Activated CD4-positive, CD25-positive, alpha-beta regulatory T cell treated with anti-CD3 and anti-CD28 coated beads, Interleukin-2, amount 50 U/mL, for 24 hours (primary cell): ENCODE measurements around the gene ZNF101.
"Not testable (repeated sequence)": the region's sequence is repeated elsewhere in the genome, so short reads cannot be mapped to it uniquely, and the experiment has no call there.

ENCODE experiments used
- ATAC-seq, 2 donors: fragments of 150-1000 bp; cut with Tn5 transposase; one replicate each; pipeline ENCODE4 v1.10.0; 2021; ENCODE audit warnings: mild to moderate bottlenecking in 1 of 2, moderate library complexity in 1 of 2

ZNF101 gene

GRCh38 chr19:19661675-19662251, 6.9 kb upstream of the ZNF101 start:
- ATAC-seq: peak; percentile 26 to 39

- no peak for ATAC-seq
Measured at GRCh38 chr19:19662344-19662743, 6.3 kb upstream of the ZNF101 start.

GRCh38 chr19:19662871-19663255, 5.8 kb upstream of the ZNF101 start:
- ATAC-seq: peak in 1 of 2 donors; percentile 1

- ATAC-seq: peak; percentile 78 to 81
Measured at GRCh38 chr19:19663256-19664120, 5.2 kb upstream of the ZNF101 start, which contains the start of gene ATP13A1. ATP13A1 (minus strand) TSS chr19:19663676; CDS start chr19:19663666, 10 bp downstream.

DNA sequence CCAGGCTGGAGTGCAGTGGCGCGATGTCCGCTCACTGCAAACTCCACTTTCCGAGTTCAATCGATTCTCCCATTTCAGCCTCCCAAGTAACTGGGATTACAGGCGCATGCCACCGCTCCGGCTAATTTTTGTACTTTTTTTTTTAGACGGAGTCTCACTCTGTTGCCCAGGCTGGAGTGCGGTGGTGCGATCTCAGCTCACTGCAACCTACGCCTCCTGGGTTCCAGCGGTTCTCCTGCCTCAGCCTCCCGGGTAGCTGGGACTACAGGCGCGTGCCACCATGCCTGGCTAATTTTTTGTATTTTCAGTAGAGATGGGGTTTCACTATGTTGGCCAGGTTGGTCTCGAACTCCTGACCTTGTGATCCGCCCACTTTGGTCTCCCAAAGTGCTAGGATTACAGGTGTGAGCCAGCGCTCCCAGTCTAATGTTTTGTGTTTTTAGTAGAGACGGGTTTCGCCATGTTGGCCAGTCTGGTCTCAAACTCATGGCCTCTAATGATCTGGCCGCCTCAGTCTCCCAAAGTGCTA, 3.2 kb upstream of the ZNF101 start:
- ATAC-seq: not testable (repeated sequence)

DNA sequence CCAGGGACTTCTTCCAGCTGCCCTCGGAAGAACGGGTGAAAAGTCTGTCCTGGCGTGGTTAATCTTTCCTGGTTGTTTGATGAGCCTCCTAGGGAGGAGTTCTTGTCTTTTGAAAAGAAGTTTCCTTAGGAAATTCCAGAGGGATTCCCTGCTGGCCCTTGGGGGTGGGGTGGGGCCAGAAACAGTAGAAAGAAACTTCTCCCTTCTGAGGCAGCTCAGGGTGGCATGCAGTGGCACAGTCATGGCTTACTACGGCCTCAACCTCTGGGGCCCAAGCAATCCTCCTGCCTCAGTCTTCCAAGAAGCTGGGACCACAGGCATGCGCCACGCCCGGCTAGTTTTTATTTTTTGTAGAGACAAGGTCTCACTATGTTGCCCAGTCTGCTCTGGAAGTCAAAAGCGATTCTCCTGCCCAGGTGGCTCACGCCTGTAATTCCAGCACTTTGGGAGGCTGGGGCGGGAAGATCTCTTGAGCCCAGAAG, 1.5 kb downstream of the ZNF101 start:
- no peak for ATAC-seq

DNA sequence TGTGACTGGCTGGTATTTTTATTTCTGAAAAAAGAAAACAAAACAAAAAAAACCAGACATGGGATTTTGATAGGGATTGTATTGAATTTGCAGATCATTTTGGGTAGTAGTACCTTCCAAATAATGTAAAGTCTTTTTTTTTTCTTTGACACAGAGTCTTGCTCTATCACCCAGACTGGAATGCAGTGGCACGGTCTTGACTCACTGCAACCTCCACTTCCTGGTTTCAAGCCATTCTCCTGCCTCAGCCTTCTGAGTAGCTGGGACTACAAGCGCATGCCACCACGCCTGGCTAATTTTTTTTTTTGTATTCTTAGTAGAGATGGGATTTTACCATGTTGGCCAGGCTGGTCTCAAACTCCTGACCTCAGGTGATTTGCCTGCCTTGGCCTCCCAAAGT, 4.2 kb downstream of the ZNF101 start:
- no peak for ATAC-seq

GRCh38 chr19:19674315-19674714, 5.7 kb downstream of the ZNF101 start:
- no peak for ATAC-seq

DNA sequence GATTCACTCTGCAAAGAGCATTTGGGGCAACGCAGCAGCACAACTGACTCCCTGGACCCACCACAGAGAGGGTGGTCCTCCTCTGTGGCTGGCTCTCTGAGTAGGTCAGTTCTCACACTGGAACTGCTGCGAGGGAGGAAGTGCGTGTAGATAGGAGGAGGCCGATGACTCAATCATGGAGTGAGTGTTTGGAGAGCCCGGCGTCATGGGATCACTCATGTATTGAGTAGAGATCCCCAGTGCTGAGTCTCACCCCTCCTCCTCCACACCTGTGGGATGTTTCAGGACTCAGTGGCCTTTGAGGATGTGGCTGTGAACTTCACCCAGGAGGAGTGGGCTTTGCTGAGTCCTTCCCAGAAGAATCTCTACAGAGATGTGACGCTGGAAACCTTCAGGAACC, 8.9 kb downstream of the ZNF101 start:
- no peak for ATAC-seq

DNA sequence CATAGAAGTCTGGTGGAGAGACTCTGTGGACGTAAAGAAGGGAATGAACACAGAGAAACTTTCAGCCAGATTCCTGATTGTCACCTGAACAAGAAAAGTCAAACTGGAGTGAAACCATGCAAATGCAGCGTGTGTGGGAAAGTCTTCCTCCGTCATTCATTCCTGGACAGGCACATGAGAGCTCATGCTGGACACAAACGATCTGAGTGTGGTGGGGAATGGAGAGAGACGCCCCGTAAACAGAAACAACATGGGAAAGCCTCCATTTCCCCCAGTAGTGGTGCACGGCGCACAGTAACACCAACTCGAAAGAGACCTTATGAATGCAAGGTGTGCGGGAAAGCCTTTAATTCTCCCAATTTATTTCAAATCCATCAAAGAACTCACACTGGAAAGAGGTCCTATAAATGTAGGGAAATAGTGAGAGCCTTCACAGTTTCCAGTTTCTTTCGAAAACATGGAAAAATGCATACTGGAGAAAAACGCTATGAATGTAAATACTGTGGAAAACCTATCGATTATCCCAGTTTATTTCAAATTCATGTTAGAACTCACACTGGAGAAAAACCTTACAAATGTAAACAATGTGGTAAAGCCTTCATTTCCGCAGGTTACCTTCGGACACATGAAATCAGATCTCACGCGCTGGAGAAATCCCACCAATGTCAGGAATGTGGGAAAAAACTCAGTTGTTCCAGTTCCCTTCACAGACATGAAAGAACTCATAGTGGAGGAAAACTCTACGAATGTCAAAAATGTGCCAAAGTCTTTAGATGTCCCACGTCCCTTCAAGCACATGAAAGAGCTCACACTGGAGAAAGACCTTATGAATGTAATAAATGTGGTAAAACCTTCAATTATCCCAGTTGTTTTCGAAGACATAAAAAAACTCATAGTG, 10.8 kb downstream of the ZNF101 start:
- no peak for ATAC-seq

DNA sequence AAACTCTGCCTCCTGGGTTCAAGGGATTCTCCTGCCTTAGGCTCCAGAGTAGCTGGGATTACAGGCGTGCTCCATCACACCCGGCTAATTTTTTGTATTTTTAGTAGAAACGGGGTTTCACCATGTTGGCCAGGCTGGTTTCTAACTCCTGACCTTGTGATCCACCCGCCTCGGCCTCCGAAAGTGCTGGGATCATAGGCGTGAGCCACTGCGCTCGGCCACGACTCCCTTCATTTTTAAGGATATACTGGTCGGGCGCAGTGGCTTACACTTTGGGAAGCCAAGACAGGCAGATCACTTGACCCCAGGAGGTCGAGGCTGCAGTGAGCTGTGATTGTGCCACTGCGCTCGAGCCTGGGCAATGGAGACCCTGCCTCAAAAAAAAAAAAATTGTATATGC, 17.5 kb downstream of the ZNF101 start:
- ATAC-seq: not testable (repeated sequence)

GRCh38 chr19:19686580-19686979, 17.9 kb downstream of the ZNF101 start:
- no peak for ATAC-seq

GRCh38 chr19:19687090-19687489, 18.5 kb downstream of the ZNF101 start:
- no peak for ATAC-seq

- ATAC-seq: not testable (repeated sequence)
Measured at GRCh38 chr19:19689023-19689422, 20.4 kb downstream of the ZNF101 start.

GRCh38 chr19:19691683-19692082, 23.0 kb downstream of the ZNF101 start:
- no peak for ATAC-seq

DNA sequence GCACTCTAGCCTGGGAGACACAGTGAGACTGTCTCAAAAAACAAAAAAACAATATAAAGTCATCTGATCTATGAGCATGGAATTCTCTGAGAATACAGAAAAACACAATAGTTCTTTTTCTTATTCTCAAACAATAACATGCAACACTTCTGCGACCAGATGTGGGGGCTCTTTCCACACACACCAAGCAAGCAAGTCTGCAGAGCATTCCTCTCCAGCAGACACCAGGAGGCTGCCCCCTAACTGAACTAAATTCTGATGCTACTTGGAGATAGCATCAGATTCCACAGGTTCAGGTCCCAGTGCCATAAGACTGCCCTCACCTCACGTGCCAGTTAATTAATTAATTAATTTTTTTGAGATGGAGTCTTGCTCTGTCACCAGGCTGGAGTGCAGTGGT, 27.7 kb downstream of the ZNF101 start:
- no peak for ATAC-seq

DNA sequence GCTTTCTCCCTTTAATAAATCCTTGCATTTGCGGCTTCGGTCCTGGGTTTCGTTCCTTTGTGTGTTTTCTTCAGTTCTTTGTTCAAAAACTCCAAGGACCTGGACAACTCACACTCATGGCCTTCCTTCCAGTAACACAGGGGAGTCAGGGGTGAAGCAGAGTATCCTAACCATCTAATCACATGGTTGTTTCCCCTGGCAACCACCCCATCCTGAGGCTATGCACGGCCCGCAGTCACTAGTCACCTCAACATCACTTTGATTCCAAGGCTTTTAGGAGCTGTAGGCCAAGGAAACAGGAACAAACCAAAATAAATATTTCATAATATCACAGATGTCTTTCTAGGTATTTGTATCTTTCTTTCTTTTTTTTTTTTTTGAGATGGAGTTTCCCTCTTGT, 28.9 kb downstream of the ZNF101 start:
- ATAC-seq: no peak

DNA sequence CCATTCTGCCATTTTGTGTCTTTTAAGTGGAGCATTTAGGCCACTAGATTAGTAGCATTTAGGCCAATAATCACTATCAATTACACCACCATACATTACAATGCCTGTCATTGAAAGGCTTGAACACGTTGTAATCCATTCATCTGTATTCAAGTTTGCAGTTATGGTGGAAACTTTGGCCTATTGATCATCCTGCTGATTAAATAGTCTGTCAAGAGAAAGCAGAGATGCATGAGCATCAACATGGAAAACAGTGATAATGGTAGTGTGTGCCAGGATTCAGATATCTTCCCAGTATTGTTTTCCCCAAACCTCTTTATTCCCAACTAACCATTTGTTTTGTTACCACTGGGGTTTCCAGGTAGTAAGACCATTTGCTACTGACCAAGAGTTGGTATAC, 31.9 kb downstream of the ZNF101 start:
- ATAC-seq: not testable (repeated sequence)

DNA sequence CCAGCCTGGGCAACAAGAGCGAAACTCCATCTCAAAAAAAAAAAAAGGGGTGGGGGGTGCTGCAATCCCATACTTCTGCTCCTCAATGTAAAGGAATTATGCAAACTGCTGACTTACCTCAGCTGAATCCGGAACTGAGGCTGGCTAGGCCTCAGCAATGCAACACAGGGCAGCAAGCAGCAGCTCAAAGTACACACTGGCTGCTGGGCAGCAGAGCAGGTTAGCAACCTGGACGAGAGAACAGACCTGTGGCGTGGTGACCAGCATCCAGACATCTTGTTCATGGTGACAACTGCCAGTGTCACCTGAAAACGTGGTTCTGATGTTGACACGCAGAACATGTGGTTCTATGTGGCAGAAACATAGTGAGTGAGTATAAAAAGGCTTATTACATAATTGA, 36.2 kb downstream of the ZNF101 start:
- ATAC-seq: no peak

- ATAC-seq: no peak
Measured at GRCh38 chr19:19710506-19710905, 41.9 kb downstream of the ZNF101 start.

DNA sequence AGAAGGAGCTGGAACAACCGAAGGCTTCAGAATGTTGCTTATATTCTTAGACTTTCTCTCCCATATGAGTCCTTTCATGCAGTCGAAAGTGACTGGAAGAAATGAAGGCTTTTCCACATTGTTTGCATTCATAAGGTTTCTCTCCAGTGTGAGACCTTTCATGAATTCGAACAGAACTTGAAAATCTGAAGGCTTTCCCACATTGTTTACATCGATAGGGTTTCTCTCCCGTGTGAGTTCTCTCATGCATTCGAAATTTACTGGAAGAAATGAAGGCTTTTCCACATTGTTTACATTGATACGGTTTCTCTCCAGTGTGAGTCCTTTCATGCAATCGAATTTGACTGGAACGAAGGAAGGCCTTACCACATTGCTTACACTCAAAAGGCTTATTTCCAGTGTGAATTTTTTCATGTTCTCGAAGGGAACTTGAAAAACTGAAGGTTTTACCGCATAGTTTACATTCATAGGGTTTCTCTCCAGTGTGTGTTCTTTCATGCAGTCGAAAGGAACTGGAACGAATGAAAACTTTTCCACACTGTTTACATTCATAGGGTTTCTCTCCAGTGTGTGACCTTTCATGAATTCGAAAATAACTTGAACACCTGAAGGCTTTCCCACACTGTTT, 42.8 kb downstream of the ZNF101 start:
- no peak for ATAC-seq
